ENCODE data around the gene SEZ6L.

- no peak for TF ChIP-seq MAFK (IDR thresholded peaks at IDR 0.05; ENCODE audit: partially characterized antibody)
- no peak for TF ChIP-seq NPAS2 (CRISPR knock-in tag; IDR thresholded peaks at IDR 0.05; ENCODE audit: borderline replicate concordance)
- TF ChIP-seq POLR2A (IDR thresholded peaks at IDR 0.05; ENCODE audit: low read length), result no peak
- no peak for TF ChIP-seq CHD2 (IDR thresholded peaks at IDR 0.05; ENCODE audit: low read length, partially characterized antibody)
- no peak for TF ChIP-seq MAZ (IDR thresholded peaks at IDR 0.05; ENCODE audit: borderline replicate concordance, low read depth, low read length)
- TF ChIP-seq CTCF (IDR thresholded peaks at IDR 0.05), result no peak
- TF ChIP-seq EP300 (IDR thresholded peaks at IDR 0.05), result no peak
- no peak for TF ChIP-seq KDM1A (IDR thresholded peaks at IDR 0.05; ENCODE audit: low read depth)
Measured at GRCh38 chr22:26334232-26334631, 165.0 kb downstream of the SEZ6L start.

Data from A549 (cell line).